ENCODE data around the gene PCDH19.

- TF ChIP-seq, protein P1, sequence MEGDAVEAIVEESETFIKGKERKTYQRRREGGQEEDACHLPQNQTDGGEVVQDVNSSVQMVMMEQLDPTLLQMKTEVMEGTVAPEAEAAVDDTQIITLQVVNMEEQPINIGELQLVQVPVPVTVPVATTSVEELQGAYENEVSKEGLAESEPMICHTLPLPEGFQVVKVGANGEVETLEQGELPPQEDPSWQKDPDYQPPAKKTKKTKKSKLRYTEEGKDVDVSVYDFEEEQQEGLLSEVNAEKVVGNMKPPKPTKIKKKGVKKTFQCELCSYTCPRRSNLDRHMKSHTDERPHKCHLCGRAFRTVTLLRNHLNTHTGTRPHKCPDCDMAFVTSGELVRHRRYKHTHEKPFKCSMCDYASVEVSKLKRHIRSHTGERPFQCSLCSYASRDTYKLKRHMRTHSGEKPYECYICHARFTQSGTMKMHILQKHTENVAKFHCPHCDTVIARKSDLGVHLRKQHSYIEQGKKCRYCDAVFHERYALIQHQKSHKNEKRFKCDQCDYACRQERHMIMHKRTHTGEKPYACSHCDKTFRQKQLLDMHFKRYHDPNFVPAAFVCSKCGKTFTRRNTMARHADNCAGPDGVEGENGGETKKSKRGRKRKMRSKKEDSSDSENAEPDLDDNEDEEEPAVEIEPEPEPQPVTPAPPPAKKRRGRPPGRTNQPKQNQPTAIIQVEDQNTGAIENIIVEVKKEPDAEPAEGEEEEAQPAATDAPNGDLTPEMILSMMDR (IDR thresholded peaks at IDR 0.05): no peak
- TF ChIP-seq POLR2A (IDR thresholded peaks at IDR 0.05) (no peak), POLR2AphosphoS5 (IDR thresholded peaks at IDR 0.05) (no peak)
Observed at GRCh38 chrX:100353326-100353725, 56.7 kb downstream of the PCDH19 start.

All from breast epithelium (tissue), 3 donors.